ENCODE data around the gene TBL1X.
"Not testable (repeated sequence)": the region's sequence is repeated elsewhere in the genome, so short reads cannot be mapped to it uniquely, and the experiment has no call there.

Gene TBL1X

GRCh38 chrX:9533611-9534010 is 68.8 kb downstream of the TBL1X start:
- no peak for DNase-seq (ENCODE audit: low spot score)

GRCh38 chrX:9534686-9535085 is 69.8 kb downstream of the TBL1X start:
- no peak for DNase-seq (ENCODE audit: low spot score)

GRCh38 chrX:9535101-9535500 is 70.2 kb downstream of the TBL1X start:
- no peak for DNase-seq (ENCODE audit: low spot score)

GRCh38 chrX:9536156-9536555 is 71.3 kb downstream of the TBL1X start:
- DNase-seq (ENCODE audit: low spot score) = not testable (repeated sequence)

GRCh38 chrX:9537781-9538180 is 72.9 kb downstream of the TBL1X start:
- no peak for DNase-seq (ENCODE audit: low spot score)

GRCh38 chrX:9538544-9539045 is 73.7 kb downstream of the TBL1X start:
- no peak for DNase-seq (ENCODE audit: low spot score)

- no peak for DNase-seq (ENCODE audit: low spot score)
Observed at GRCh38 chrX:9539605-9540387, 74.9 kb downstream of the TBL1X start.

GRCh38 chrX:9542106-9542760 is 77.4 kb downstream of the TBL1X start:
- no peak for DNase-seq (ENCODE audit: low spot score)

- DNase-seq (ENCODE audit: low spot score) = no peak
Observed at GRCh38 chrX:9542761-9543111, 77.9 kb downstream of the TBL1X start.

GRCh38 chrX:9555354-9555753 is 90.5 kb downstream of the TBL1X start:
- DNase-seq (ENCODE audit: low spot score) = no peak

GRCh38 chrX:9557091-9557490 is 92.2 kb downstream of the TBL1X start:
- no peak for DNase-seq (ENCODE audit: low spot score)

- no peak for DNase-seq (ENCODE audit: low spot score)
Observed at GRCh38 chrX:9557521-9557920, 92.7 kb downstream of the TBL1X start.

- DNase-seq (ENCODE audit: low spot score) = no peak
Observed at GRCh38 chrX:9558615-9559014, 93.8 kb downstream of the TBL1X start.

- DNase-seq (ENCODE audit: low spot score) = no peak
Observed at GRCh38 chrX:9560219-9560618, 95.4 kb downstream of the TBL1X start.

- DNase-seq (ENCODE audit: low spot score) = no peak
Observed at GRCh38 chrX:9561199-9561598, 96.3 kb downstream of the TBL1X start.

- DNase-seq (ENCODE audit: low spot score) = no peak
Observed at GRCh38 chrX:9562851-9563250, 98.0 kb downstream of the TBL1X start.

- DNase-seq (ENCODE audit: low spot score) = no peak
Observed at GRCh38 chrX:9566150-9566621, 101.3 kb downstream of the TBL1X start.

- no peak for DNase-seq (ENCODE audit: low spot score)
Observed at GRCh38 chrX:9569876-9570301, 105.0 kb downstream of the TBL1X start.

- DNase-seq (ENCODE audit: low spot score) = no peak
Observed at GRCh38 chrX:9573282-9574106, 108.6 kb downstream of the TBL1X start.

- no peak for DNase-seq (ENCODE audit: low spot score)
Observed at GRCh38 chrX:9576059-9576458, 111.2 kb downstream of the TBL1X start.

- DNase-seq (ENCODE audit: low spot score) = no peak
Observed at GRCh38 chrX:9577555-9577954, 112.7 kb downstream of the TBL1X start.

Measured in SK-N-DZ (cell line).